H1 (cell line): ENCODE data around the gene IKBIP. TPM values are rescaled to one million over a fixed set of nuclear protein-coding genes. Genes with fewer than 3 reads are reported as not detected.

Experiments
- CTCF ChIA-PET: fragments of 300-600 bp; sonication (Branson Sonifier 250); formaldehyde crosslinking; loops from one replicate; lab custom pipeline; 2021; ENCODE audit not compliant: partially characterized antibody; lab: Charles Lee
- POLR2A ChIA-PET: fragments of 300-600 bp; sonication (Branson Sonifier 250); formaldehyde crosslinking; loops from one replicate; lab custom pipeline; 2021; ENCODE audit warnings: inconsistent platforms; ENCODE audit not compliant: partially characterized antibody; lab: Charles Lee
- DNase-seq, 2 experiments: peaks; one replicate each; pipeline versions ENCODE4 v3.0.0 to v3.0.0-alpha.2; 2010 to 2022; ENCODE audit warnings: low spot score in 2 of 2, low read depth in 1 of 2, mixed read lengths in 1 of 2
- FAIRE-seq: peaks from 2 replicates; lab custom pipeline; 2011; peaks lifted over from hg19 to GRCh38; lab: Jason Lieb, UNC
- H2AFZ ChIP-seq: 2 replicates; pipeline ENCODE4 v1.8.1; 2012; ENCODE audit warnings: low read length, inconsistent platforms
- H2AK5ac ChIP-seq: 2 replicates; pipeline ENCODE4 v1.6.1; 2013; ENCODE audit warnings: low read depth, low read length
- H2BK120ac ChIP-seq: replicated peaks from 2 replicates; pipeline ENCODE3; 2013; ENCODE audit warnings: low read depth, low read length, inconsistent platforms
- H2BK12ac ChIP-seq: 2 replicates; pipeline ENCODE4 v1.6.1; 2013; ENCODE audit warnings: low read depth, low read length
- H2BK15ac ChIP-seq: 2 replicates; pipeline ENCODE4 v1.6.1; 2013; ENCODE audit warnings: low read length
- H2BK20ac ChIP-seq: 2 replicates; pipeline ENCODE4 v1.6.1; 2013; ENCODE audit warnings: low read length
- H2BK5ac ChIP-seq: 2 replicates; pipeline ENCODE4 v1.6.1; 2013; ENCODE audit warnings: low read depth, low read length
- H3K14ac ChIP-seq: 2 replicates; pipeline ENCODE4 v1.6.1; 2013; ENCODE audit warnings: inconsistent platforms; ENCODE audit not compliant: insufficient read length
- H3K18ac ChIP-seq: 2 replicates; pipeline ENCODE4 v1.6.1; 2013; ENCODE audit warnings: low read length; ENCODE audit errors: extremely low read depth
- H3K23ac ChIP-seq: 2 replicates; pipeline ENCODE4 v1.6.1; 2013; ENCODE audit warnings: inconsistent platforms; ENCODE audit not compliant: insufficient read length
- H3K23me2 ChIP-seq: 2 replicates; pipeline ENCODE4 v1.6.1; 2013; ENCODE audit warnings: low read depth, low read length
- H3K27ac ChIP-seq: 2 replicates; pipeline ENCODE4 v1.6.1; 2011; ENCODE audit warnings: low read depth, low read length, inconsistent platforms
- H3K27me3 ChIP-seq, 4 experiments: replicated peaks in 1 of 4; 1 replicate in 1 of 4; 2 replicates in 3 of 4; pipeline versions ENCODE4 v1.6.1 to v1.8.1; 2011 to 2013; ENCODE audit warnings: low read length in 3 of 4, mild to moderate bottlenecking in 3 of 4, inconsistent platforms in 2 of 4, mixed read lengths in 2 of 4, moderate library complexity in 1 of 4; ENCODE audit not compliant: control insufficient read depth in 3 of 4, insufficient read depth in 3 of 4; ENCODE audit errors: extremely low read depth in 1 of 4
- H3K36me3 ChIP-seq, 4 experiments: 2 replicates each; pipeline versions ENCODE4 v1.6.1 to v1.8.1; 2011 to 2013; ENCODE audit warnings: mild to moderate bottlenecking in 4 of 4, low read length in 3 of 4, moderate library complexity in 2 of 4, control low read depth in 1 of 4, inconsistent platforms in 1 of 4; ENCODE audit not compliant: insufficient read depth in 4 of 4, control insufficient read depth in 2 of 4
- H3K4ac ChIP-seq: replicated peaks from 2 replicates; pipeline ENCODE3; 2013; ENCODE audit warnings: low read length, low read depth, mixed read lengths, inconsistent platforms; ENCODE audit not compliant: insufficient read length
- H3K4me1 ChIP-seq, 4 experiments: replicated peaks in 1 of 4; 1 replicate in 1 of 4; 2 replicates in 3 of 4; pipeline versions ENCODE4 v1.6.1 to v1.8.1; 2011 to 2013; ENCODE audit warnings: low read length in 3 of 4, inconsistent platforms in 2 of 4, mixed read lengths in 1 of 4; ENCODE audit not compliant: insufficient read depth in 4 of 4, control insufficient read depth in 3 of 4
- H3K4me2 ChIP-seq, 2 experiments: 2 replicates each; pipeline versions ENCODE4 v1.6.1 to v1.8.1; 2011 to 2013; ENCODE audit warnings: low read depth in 2 of 2, low read length in 2 of 2, control low read depth in 1 of 2, inconsistent platforms in 1 of 2, mild to moderate bottlenecking in 1 of 2; ENCODE audit not compliant: insufficient read depth in 1 of 2
- H3K4me3 ChIP-seq, 4 experiments: fragments of 200-600, 300-600 bp in 1 of 4; sonication (generic), shearing (Covaris generic), sonication (Bioruptor Twin) in 1 of 4; 2 replicates each; pipeline versions ENCODE4 v1.5.1 to v1.8.1; 2011 to 2016; ENCODE audit warnings: low read length in 4 of 4, low read depth in 3 of 4, control low read depth in 2 of 4, inconsistent platforms in 2 of 4, mild to moderate bottlenecking in 2 of 4, mixed read lengths in 1 of 4, moderate library complexity in 1 of 4; ENCODE audit not compliant: insufficient read depth in 2 of 4; ENCODE audit errors: extremely low read depth in 1 of 4
- H3K56ac ChIP-seq: replicated peaks from 2 replicates; pipeline ENCODE3; 2013; ENCODE audit warnings: low read depth, mild to moderate bottlenecking, mixed read lengths, low read length, inconsistent platforms; ENCODE audit not compliant: insufficient read length
- H3K79me1 ChIP-seq: 2 replicates; pipeline ENCODE4 v1.6.1; 2013; ENCODE audit warnings: low read depth, low read length, control low read depth
- H3K79me2 ChIP-seq, 2 experiments: 2 replicates each; pipeline versions ENCODE4 v1.6.1 to v1.8.1; 2012 to 2013; ENCODE audit warnings: low read length in 2 of 2, mild to moderate bottlenecking in 2 of 2, inconsistent platforms in 1 of 2; ENCODE audit not compliant: insufficient read depth in 2 of 2, control insufficient read depth in 1 of 2
- H3K9ac ChIP-seq, 4 experiments: replicated peaks in 1 of 4; 1 replicate in 1 of 4; 2 replicates in 3 of 4; pipeline versions ENCODE4 v1.6.1 to v1.8.1; 2011 to 2013; ENCODE audit warnings: low read depth in 3 of 4, low read length in 3 of 4, control low read depth in 2 of 4, mild to moderate bottlenecking in 2 of 4, moderate library complexity in 2 of 4, inconsistent platforms in 1 of 4; ENCODE audit errors: extremely low read depth in 1 of 4
- H3K9me3 ChIP-seq, 2 experiments: 2 replicates each; pipeline versions ENCODE4 v1.6.1 to v1.8.1; 2012 to 2013; ENCODE audit warnings: mild to moderate bottlenecking in 2 of 2, moderate library complexity in 2 of 2, control low read depth in 1 of 2, inconsistent platforms in 1 of 2, low read depth in 1 of 2, low read length in 1 of 2, mixed read lengths in 1 of 2; ENCODE audit not compliant: insufficient read depth in 2 of 2
- H4K20me1 ChIP-seq, 2 experiments: replicated peaks in 1 of 2; 2 replicates each; pipeline versions ENCODE3 to v1.8.1; 2011 to 2013; ENCODE audit warnings: inconsistent platforms in 2 of 2, low read length in 2 of 2, mild to moderate bottlenecking in 1 of 2; ENCODE audit not compliant: insufficient read depth in 2 of 2, control insufficient read depth in 1 of 2
- H4K5ac ChIP-seq: 2 replicates; pipeline ENCODE4 v1.6.1; 2013; ENCODE audit warnings: low read length, low read depth, mixed read lengths, inconsistent platforms; ENCODE audit not compliant: insufficient read length
- H4K8ac ChIP-seq: 2 replicates; pipeline ENCODE4 v1.8.0; 2013; ENCODE audit warnings: mild to moderate bottlenecking, moderate library complexity, low read length, inconsistent platforms; ENCODE audit not compliant: insufficient read depth; ENCODE audit errors: extremely low read depth
- H4K91ac ChIP-seq: replicated peaks from 2 replicates; pipeline ENCODE3; 2013; ENCODE audit warnings: low read length, mixed read lengths, inconsistent platforms; ENCODE audit not compliant: insufficient read length
- BRCA1 ChIP-seq: IDR thresholded peaks from 2 replicates; pipeline ENCODE4 v1.6.1; 2012; ENCODE audit warnings: low read depth, low read length, improper control_type of control experiment
- CBX5 ChIP-seq: fragments of 300-800, 300-1000 bp; sonication (generic); IDR thresholded peaks from 2 replicates; pipeline ENCODE4 v1.7.1; 2016; ENCODE audit warnings: antibody characterized with exemption, low read length, low read depth
- CHD2 ChIP-seq: IDR thresholded peaks from 2 replicates; pipeline ENCODE4 v1.6.1; 2012; ENCODE audit warnings: low read length, improper control_type of control experiment
- CREB1 ChIP-seq: IDR thresholded peaks from 2 replicates; pipeline ENCODE4 v1.6.1; 2012; ENCODE audit warnings: inconsistent platforms
- HDAC6 ChIP-seq: IDR thresholded peaks from one replicate; pipeline ENCODE4 v1.7.1; 2012; ENCODE audit warnings: low read depth, mild to moderate bottlenecking, inconsistent platforms, low read length, moderate library complexity
- MAFK ChIP-seq: IDR thresholded peaks from 2 replicates; pipeline ENCODE4 v1.6.1; 2012; ENCODE audit warnings: low read depth, mild to moderate bottlenecking, improper control_type of control experiment, low read length
- NANOG ChIP-seq: IDR thresholded peaks from 2 replicates; pipeline ENCODE4 v1.6.1; 2011; ENCODE audit warnings: low read length, low read depth, mild to moderate bottlenecking, inconsistent platforms; ENCODE audit not compliant: insufficient read depth, poor library complexity, severe bottlenecking
- POLR2A ChIP-seq, 2 experiments: IDR thresholded peaks; 1 replicate in 1 of 2; 2 replicates in 1 of 2; pipeline ENCODE4 v1.6.1; 2011; ENCODE audit warnings: low read depth in 2 of 2, low read length in 2 of 2, mild to moderate bottlenecking in 2 of 2; ENCODE audit errors: control extremely low read depth in 1 of 2
- SAP30 ChIP-seq: fragments of 300-600 bp; sonication (generic); IDR thresholded peaks from 2 replicates; pipeline ENCODE4 v1.7.1; 2012; ENCODE audit warnings: low read length, moderate library complexity, mild to moderate bottlenecking, inconsistent platforms; ENCODE audit not compliant: insufficient read depth, insufficient replicate concordance
- SIX5 ChIP-seq: IDR thresholded peaks from 2 replicates; pipeline ENCODE4 v1.6.1; 2011; ENCODE audit warnings: mild to moderate bottlenecking, low read depth, low read length
- TAF1 ChIP-seq: IDR thresholded peaks from 2 replicates; pipeline ENCODE4 v1.6.1; 2011; ENCODE audit warnings: mild to moderate bottlenecking, low read depth, low read length
- TCF12 ChIP-seq: IDR thresholded peaks from 2 replicates; pipeline ENCODE4 v1.6.1; 2011; ENCODE audit warnings: low read depth, mild to moderate bottlenecking, low read length
- WGBS, 2 experiments: shearing (Covaris generic) in 1 of 2; methylation state at CpG; one replicate each; pipeline versions ENCODE4 v1.1.6 to v1.1.7; 2013 to 2015; ENCODE audit warnings: low lambda C conversion rate in 2 of 2, mixed read lengths in 2 of 2, inconsistent platforms in 1 of 2, low coverage in 1 of 2, missing lambda C conversion rate in 1 of 2; ENCODE audit not compliant: insufficient replicate concordance in 2 of 2, insufficient coverage in 1 of 2, insufficient read length in 1 of 2; ENCODE audit errors: extremely low coverage in 1 of 2, missing lambda C conversion rate in 1 of 2; 5-methylcytosine and 5-hydroxymethylcytosine counted together
- polyA plus RNA-seq, 7 experiments: library from polyadenylated mRNA; depleted of rRNA in 3 of 7; stranded (reverse) in 5 of 7; unstranded in 2 of 7; fragments of >200 nt in 5 of 7; fragments of 200-250 nt in 2 of 7; gene quantifications; 1 replicate in 5 of 7; 2 replicates in 1 of 7; 4 replicates in 1 of 7; pipeline versions ENCODE4 v1.2.1 to v1.2.3, GENCODE V29; 2011 to 2013; ENCODE audit warnings: missing spikeins in 2 of 7, mixed read lengths in 2 of 7
- total RNA-seq: library from RNA; stranded (reverse); fragmentation: NEBNext Ultra II Directional; extraction: Animal tissue kit (Norgen Biotek cat#: 25700); gene quantifications from 2 replicates; pipeline ENCODE4 v1.2.1, GENCODE V29; 2021

IKBIP gene
- total and polyA plus RNA-seq, 2 of the 8 experiments (the other 6 are each of a cell fraction or from before 2014, with no cell fraction given): 2.7 to 12.4 TPM

GRCh38 chr12:98656289-98657101 lies 11.9 kb upstream of the IKBIP start:
- CTCF ChIA-PET: no interaction called here
- Histone ChIP-seq H2BK20ac (no peak overlapping the region), H3K4me3 (no peak overlapping the region), H3K9ac (no peak overlapping the region), H3K23ac (no peak overlapping the region), H3K18ac (no peak overlapping the region), H4K91ac (no peak overlapping the region), H3K4me1 (no peaks in the 10 kb centered on the region), H3K4ac (no peak overlapping the region), H3K56ac (no peak overlapping the region), H3K27me3 (no peaks in the 10 kb centered on the region)
- no peak for DNase-seq
- no peak for FAIRE-seq
- WGBS, 2 experiments: 94% methylated on average over 6 of the region's 6 CpGs; no CpG with 5 or more reads in 1 of the 2 experiments
- TF ChIP-seq BRCA1: no peak
- no peak for TF ChIP-seq TAF1
- no peak for TF ChIP-seq SAP30
- no peak for TF ChIP-seq TCF12
- no peak for TF ChIP-seq SIX5
- TF ChIP-seq POLR2A (IDR thresholded peaks at IDR 0.05; ENCODE audit: control extremely low read depth in 1 of 2, low read depth in 2 of 2, low read length in 2 of 2): no peak
- no peak for TF ChIP-seq CHD2
- no peak for TF ChIP-seq NANOG
- no peak for TF ChIP-seq MAFK
- TF ChIP-seq CREB1: no peak
- no peak for TF ChIP-seq HDAC6
- TF ChIP-seq CBX5: no peak
- TF ChIP-seq, all 59 proteins: peak for 0
- Histone ChIP-seq H4K8ac (no peak overlapping the region), H3K23me2 (no peaks in the 10 kb centered on the region), H3K79me1 (no peaks in the 10 kb centered on the region), H2BK5ac (no peak overlapping the region), H2AK5ac (no peak overlapping the region), H4K5ac (no peak overlapping the region), H3K9me3 (no peaks in the 10 kb centered on the region), H3K14ac (no peak overlapping the region), H2BK15ac (no peak overlapping the region), H3K79me2 (no peaks in the 10 kb centered on the region), H3K27ac (no peak overlapping the region), H2BK12ac (no peak overlapping the region), H4K20me1 (no peaks in the 10 kb centered on the region), H3K36me3 (peaks cover 0 to 16% (median 6%) of the 10 kb centered on the region in 4 experiments; a peak in 4 of 8 replicates), H3K4me2 (no peak overlapping the region), H2BK120ac (no peak overlapping the region), H2AFZ (no peak overlapping the region)
- POLR2A ChIA-PET: no interaction called here
